Lung (tissue), 12 donors: ENCODE data around the gene SLC40A1. TPM values are rescaled to one million over a fixed set of nuclear protein-coding genes. Genes with fewer than 3 reads are reported as not detected.

Experiments used
- ATAC-seq: fragments of 200-7000 bp; cut with Tn5 transposase; one replicate; pipeline ENCODE4 v1.9.1; 2020; ENCODE audit warnings: moderate number of reproducible peaks; ENCODE audit not compliant: insufficient read depth, low FRiP score
- DNase-seq, 3 donors: peaks; one replicate each; pipeline ENCODE4 v3.0.0-alpha.2; 2013 to 2017
- H3K27ac ChIP-seq, 2 donors: one replicate each; pipeline ENCODE4 v1.5.1; 2013; ENCODE audit warnings: mild to moderate bottlenecking in 2 of 2, moderate library complexity in 2 of 2, control low read depth in 1 of 2, inconsistent platforms in 1 of 2, low read depth in 1 of 2, low read length in 1 of 2
- H3K27me3 ChIP-seq, 3 donors: one replicate each; pipeline ENCODE4 v1.5.1; 2013; ENCODE audit warnings: low read length in 2 of 3; ENCODE audit not compliant: control insufficient read depth in 3 of 3, insufficient read depth in 3 of 3
- H3K36me3 ChIP-seq, 4 donors: one replicate each; pipeline ENCODE4 v1.5.1; 2013; ENCODE audit warnings: low read length in 4 of 4, mild to moderate bottlenecking in 1 of 4, moderate library complexity in 1 of 4; ENCODE audit not compliant: control insufficient read depth in 4 of 4, insufficient read depth in 4 of 4
- H3K4me1 ChIP-seq, 5 donors: one replicate each; pipeline ENCODE4 v1.5.1; 2013; ENCODE audit warnings: low read length in 5 of 5, mild to moderate bottlenecking in 2 of 5, moderate library complexity in 1 of 5; ENCODE audit not compliant: control insufficient read depth in 5 of 5, insufficient read depth in 5 of 5
- H3K4me3 ChIP-seq: one replicate; pipeline ENCODE4 v1.5.1; 2013; ENCODE audit warnings: mild to moderate bottlenecking, control low read depth, moderate library complexity
- H3K9ac ChIP-seq, 2 donors: one replicate each; pipeline ENCODE4 v1.5.1; 2013; ENCODE audit warnings: low read length in 2 of 2, control low read depth in 1 of 2; ENCODE audit not compliant: insufficient read depth in 1 of 2
- H3K9me3 ChIP-seq, 4 donors: one replicate each; pipeline ENCODE4 v1.5.1; 2013; ENCODE audit warnings: low read length in 3 of 4, mild to moderate bottlenecking in 1 of 4, moderate library complexity in 1 of 4; ENCODE audit not compliant: control insufficient read depth in 4 of 4, insufficient read depth in 3 of 4
- CTCF ChIP-seq: IDR thresholded peaks from 2 replicates; pipeline ENCODE4 v1.5.1; 2012; ENCODE audit warnings: mild to moderate bottlenecking; ENCODE audit errors: control extremely low read depth, extremely low read depth
- WGBS, 2 donors: extraction: QIAGEN DNeasy Blood & Tissue Kit; methylation state at CpG; one replicate each; pipeline ENCODE4 v1.1.7; 2013; 5-methylcytosine and 5-hydroxymethylcytosine counted together
- polyA plus RNA-seq, 2 donors: library from polyadenylated mRNA; stranded (reverse); fragments of 200-250 nt; gene quantifications; one replicate each; pipeline ENCODE4 v1.2.1, GENCODE V29; 2013
- total RNA-seq, 2 donors: library from RNA; depleted of rRNA in 1 of 2; stranded (reverse); fragments of >200 nt in 1 of 2; gene quantifications; one replicate each; pipeline ENCODE4 v1.2.1, GENCODE V29; 2014 to 2021
- donor health status: control.
- donor health status: control.
- donor health status: Bipolar disorder and iron deficiency.
- donor health status: healthy.
- donor health status: DM: yes; HTN: yes; CAD: no.

The SLC40A1 gene
- total and polyA plus RNA-seq, 4 donors = 50.2 to 553 (median 75.8) TPM

- H3K4me1 ChIP-seq = peaks cover 0 to 28% (median 11%) of the 10 kb centered on the region in 5 donors
- H3K36me3 ChIP-seq = peaks cover 0 to 25% (median 6%) of the 10 kb centered on the region in 4 donors
- no peaks in the 10 kb centered on the region for H3K27me3 ChIP-seq
- H3K27ac ChIP-seq = peak overlapping the region in 1 of 2 donors; percentile 98
- DNase-seq (no peak), ATAC-seq (no peak)
- H3K9me3 ChIP-seq = no peaks in the 10 kb centered on the region
- no peak overlapping the region for H3K4me3 ChIP-seq
- peak overlapping the region in 1 of 2 donors; percentile 8 for H3K9ac ChIP-seq
- no peak for TF ChIP-seq CTCF
- WGBS, 2 donors = 60 to 75% methylated on average over 6 of the region's 6 CpGs
These were observed 1.7 kb upstream of the SLC40A1 start for GRCh38 chr2:189582140-189582808.

- peak in 1 of 3 donors; percentile 36 for DNase-seq
- H3K9ac ChIP-seq = peak overlapping the region in 1 of 2 donors; percentile 69
- TF ChIP-seq CTCF = no peak
These were observed 961 bp upstream of the SLC40A1 start for GRCh38 chr2:189581354-189582139.

GRCh38 chr2:189580241-189580651, 340 bp downstream of the SLC40A1 start:
- no peak for TF ChIP-seq CTCF
- whole genome bisulfite sequencing, 2 donors = 0 to 1% methylated on average over 13 of the region's 13 CpGs
- Histone ChIP-seq H3K4me3 (peak overlapping the region; percentile 64), H3K9me3 (no peaks in the 10 kb centered on the region), H3K4me1 (peaks cover 5 to 48% (median 17%) of the 10 kb centered on the region in 5 donors), H3K36me3 (peaks cover 0 to 30% (median 10%) of the 10 kb centered on the region in 4 donors), H3K27me3 (no peaks in the 10 kb centered on the region), H3K27ac (peak overlapping the region; percentile 98), H3K9ac (peak overlapping the region; percentile 58 to 97)
- DNase-seq = peak; percentile 70 to 81 (median 78)
- peak; percentile 14 for ATAC-seq

More at GRCh38 chr2:189581354-189582139, 961 bp upstream of the SLC40A1 start:
- ATAC-seq = peak; percentile 14
- peaks cover 0 to 29% (median 7%) of the 10 kb centered on the region in 4 donors for H3K36me3 ChIP-seq
- H3K9me3 ChIP-seq = no peaks in the 10 kb centered on the region
- no peaks in the 10 kb centered on the region for H3K27me3 ChIP-seq
- H3K27ac ChIP-seq = peak overlapping the region; percentile 98
- peak overlapping the region; percentile 64 for H3K4me3 ChIP-seq
- 17 to 21% methylated on average over 20 to 22 of the region's 22 CpGs for WGBS, 2 donors
- peaks cover 5 to 35% (median 13%) of the 10 kb centered on the region in 5 donors for H3K4me1 ChIP-seq
